Measurements from ENCODE around the gene MED12.

Gene MED12

GRCh38 chrX:71118032-71118984 is at the start of gene MED12:
MED12 (plus strand) TSS chrX:71118596; CDS start chrX:71118755, 159 bp downstream.
- no peaks in the 10 kb centered on the region for H3K9me3 ChIP-seq (replicated peaks; ENCODE audit: insufficient read depth, low read length)
- peaks cover 8% of the 10 kb centered on the region for H3K79me2 ChIP-seq (ENCODE audit: low read length)
- H3K4me1 ChIP-seq (ENCODE audit: low read length) = 0 out of 2 replicates have a peak, but pooled peaks cover 3% of the 10 kb centered on the region
- TF ChIP-seq EZH2phosphoT487 (IDR thresholded peaks at IDR 0.05; ENCODE audit: low read length) (no peak), CTCF (IDR thresholded peaks at IDR 0.05; ENCODE audit: low read length) (no peak), EZH2 (optimal IDR thresholded peaks at IDR 0.05; ENCODE audit: low read depth, low read length) (no peak)
- peak within 1 kb of the TSS; percentile 3; the same call in 1 of the 2 replicates for H3K27ac ChIP-seq (ENCODE audit: low read length)
- H3K4me2 ChIP-seq (ENCODE audit: low read depth, low read length) = peak within 1 kb of the TSS; percentile 57
- peak within 1 kb of the TSS; percentile 74 for H3K4me3 ChIP-seq (ENCODE audit: low read length)
- no peaks in the 10 kb centered on the region; the same call in 1 of the 2 replicates for H3K36me3 ChIP-seq (replicated peaks; ENCODE audit: insufficient read depth, low read length)
- H3K9me2 ChIP-seq (replicated peaks; ENCODE audit: insufficient read depth, low read length) = no peaks in the 10 kb centered on the region
- no peaks in the 10 kb centered on the region for H4K20me1 ChIP-seq (ENCODE audit: insufficient read depth, low read length)
- H3K27me3 ChIP-seq (replicated peaks; ENCODE audit: insufficient read depth, low read length) = no peaks in the 10 kb centered on the region
- peak within 1 kb of the TSS; percentile 89 for H3K9ac ChIP-seq (ENCODE audit: low read length)
- DNase-seq = peak; percentile 71
- peak within 1 kb of the TSS; percentile 65 for H2AFZ ChIP-seq (ENCODE audit: low read length)
- H3F3A ChIP-seq (ENCODE audit: insufficient read depth, low read length) = no peaks in the 10 kb centered on the region

GRCh38 chrX:71070531-71070930 is 47.9 kb upstream of the MED12 start:
- Histone ChIP-seq H3K4me1 (ENCODE audit: low read length) (0 out of 2 replicates have a peak, but pooled peaks cover 5% of the 10 kb centered on the region), H3K9me2 (replicated peaks; ENCODE audit: insufficient read depth, low read length) (no peaks in the 10 kb centered on the region), H3F3A (ENCODE audit: insufficient read depth, low read length) (peaks cover 4% of the 10 kb centered on the region; the same call in 1 of the 2 replicates), H3K4me2 (ENCODE audit: low read depth, low read length) (no peak overlapping the region), H3K9me3 (replicated peaks; ENCODE audit: insufficient read depth, low read length) (no peaks in the 10 kb centered on the region), H2AFZ (ENCODE audit: low read length) (no peak overlapping the region), H3K27ac (ENCODE audit: low read length) (no peak overlapping the region), H3K9ac (ENCODE audit: low read length) (no peak overlapping the region), H3K4me3 (ENCODE audit: low read length) (no peak overlapping the region), H3K79me2 (ENCODE audit: low read length) (peaks cover 24% of the 10 kb centered on the region), H3K27me3 (replicated peaks; ENCODE audit: insufficient read depth, low read length) (no peaks in the 10 kb centered on the region), H3K36me3 (replicated peaks; ENCODE audit: insufficient read depth, low read length) (no peaks in the 10 kb centered on the region), H4K20me1 (ENCODE audit: insufficient read depth, low read length) (no peaks in the 10 kb centered on the region)
- TF ChIP-seq CTCF (IDR thresholded peaks at IDR 0.05; ENCODE audit: low read length) = no peak
- no peak for TF ChIP-seq EZH2phosphoT487 (IDR thresholded peaks at IDR 0.05; ENCODE audit: low read length)
- TF ChIP-seq EZH2 (optimal IDR thresholded peaks at IDR 0.05; ENCODE audit: low read depth, low read length) = no peak
- DNase-seq = no peak

GRCh38 chrX:71081330-71082123 is 36.9 kb upstream of the MED12 start:
- no peaks in the 10 kb centered on the region for H3K79me2 ChIP-seq (ENCODE audit: low read length)
- H3K4me3 ChIP-seq (ENCODE audit: low read length) = no peak overlapping the region
- no peak overlapping the region for H3K27ac ChIP-seq (ENCODE audit: low read length)
- H3K36me3 ChIP-seq (replicated peaks; ENCODE audit: insufficient read depth, low read length) = no peaks in the 10 kb centered on the region
- no peak overlapping the region for H3K4me2 ChIP-seq (ENCODE audit: low read depth, low read length)
- H3K9me3 ChIP-seq (replicated peaks; ENCODE audit: insufficient read depth, low read length) = no peaks in the 10 kb centered on the region
- H3K27me3 ChIP-seq (replicated peaks; ENCODE audit: insufficient read depth, low read length) = no peaks in the 10 kb centered on the region
- TF ChIP-seq EZH2phosphoT487 (IDR thresholded peaks at IDR 0.05; ENCODE audit: low read length) = no peak
- no peak for TF ChIP-seq CTCF (IDR thresholded peaks at IDR 0.05; ENCODE audit: low read length)
- no peak for TF ChIP-seq EZH2 (optimal IDR thresholded peaks at IDR 0.05; ENCODE audit: low read depth, low read length)
- H2AFZ ChIP-seq (ENCODE audit: low read length) = no peak overlapping the region
- no peaks in the 10 kb centered on the region for H3F3A ChIP-seq (ENCODE audit: insufficient read depth, low read length)
- no peaks in the 10 kb centered on the region for H3K4me1 ChIP-seq (ENCODE audit: low read length)
- no peaks in the 10 kb centered on the region for H4K20me1 ChIP-seq (ENCODE audit: insufficient read depth, low read length)
- no peak overlapping the region for H3K9ac ChIP-seq (ENCODE audit: low read length)
- no peaks in the 10 kb centered on the region for H3K9me2 ChIP-seq (replicated peaks; ENCODE audit: insufficient read depth, low read length)
- DNase-seq = no peak
